HG03060 (cell line): ENCODE measurements around the gene WASL.
"Not testable (repeated sequence)": the region's sequence is repeated elsewhere in the genome, so short reads cannot be mapped to it uniquely, and the experiment has no call there.

ENCODE experiments used
- ATAC-seq: cut with Tn5 transposase; IDR thresholded peaks from one replicate; pipeline ENCODE4 v1.9.1; 2021; ENCODE audit warnings: low read depth, moderate number of reproducible peaks; ENCODE audit not compliant: unreplicated experiment

The WASL gene

DNA sequence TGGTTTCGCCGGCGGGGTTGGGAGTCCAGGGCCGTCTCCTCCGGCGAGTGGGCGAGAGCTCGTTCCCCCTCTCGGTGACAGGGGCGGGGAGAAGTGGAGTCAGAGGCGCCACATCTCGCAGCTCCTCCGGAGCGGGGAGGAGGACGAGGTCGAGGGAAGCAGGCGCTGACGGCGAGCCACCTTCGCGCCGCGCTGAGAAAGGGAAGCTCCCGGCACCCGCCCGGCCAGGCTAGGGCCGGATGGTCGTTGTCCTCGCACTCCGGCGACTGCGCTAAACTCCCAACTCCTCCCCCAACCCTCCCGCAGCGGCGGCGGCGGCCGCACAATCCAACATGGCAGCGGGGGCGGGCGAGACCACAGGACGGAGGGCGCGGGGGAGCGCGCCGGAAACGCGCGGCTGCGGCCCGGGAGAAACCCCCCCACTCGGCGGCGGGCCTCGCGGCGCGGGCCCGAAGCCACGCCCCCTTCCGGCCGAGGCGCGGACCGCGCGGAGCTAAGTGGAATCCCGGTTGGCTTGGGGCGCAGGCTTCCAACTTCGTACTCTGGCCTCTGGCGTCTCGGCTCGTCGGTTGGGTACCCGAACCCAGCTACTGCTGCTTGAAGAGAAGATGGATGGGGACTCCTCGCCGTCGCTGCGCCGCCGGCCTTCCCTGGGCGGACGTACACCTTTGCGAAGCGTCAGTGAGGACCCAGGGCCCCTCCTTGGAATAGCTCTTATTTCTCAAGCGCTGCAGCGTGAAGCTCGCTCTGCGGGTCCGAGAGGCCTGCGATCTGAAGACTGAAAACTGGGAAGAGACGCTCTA, at the start of gene WASL:
WASL (minus strand) TSS at position 270 of the 803 bp plus-strand sequence; CDS start at position 1, 269 bp downstream.
- ATAC-seq = peak; percentile 49

- ATAC-seq = no peak
These were observed 49.1 kb upstream of the WASL start for GRCh38 chr7:123797673-123798531.

GRCh38 chr7:123796568-123796967, 47.8 kb upstream of the WASL start:
- ATAC-seq = no peak

GRCh38 chr7:123795917-123796316, 47.1 kb upstream of the WASL start:
- no peak for ATAC-seq

GRCh38 chr7:123795116-123795515, 46.3 kb upstream of the WASL start:
- ATAC-seq = not testable (repeated sequence)

DNA sequence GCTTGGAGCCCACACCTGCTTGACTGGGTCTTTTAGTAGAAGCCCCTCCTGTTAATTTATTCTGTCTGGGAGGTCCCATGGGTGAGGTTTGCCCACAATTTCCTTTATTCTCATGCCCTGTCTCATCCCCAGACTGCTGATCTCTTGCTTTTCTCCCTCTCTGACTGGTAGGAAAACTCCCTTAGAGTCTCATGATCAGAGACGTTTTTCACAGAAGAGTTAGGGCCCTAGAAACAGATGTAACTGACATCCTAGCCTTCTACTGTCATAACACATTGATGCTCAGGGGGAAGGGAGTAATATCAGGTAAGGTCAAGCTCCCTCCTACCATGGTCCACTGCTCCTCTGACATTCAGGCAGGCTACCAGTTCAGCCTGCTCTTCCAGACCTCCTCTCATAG, 43.7 kb upstream of the WASL start:
- no peak for ATAC-seq

DNA sequence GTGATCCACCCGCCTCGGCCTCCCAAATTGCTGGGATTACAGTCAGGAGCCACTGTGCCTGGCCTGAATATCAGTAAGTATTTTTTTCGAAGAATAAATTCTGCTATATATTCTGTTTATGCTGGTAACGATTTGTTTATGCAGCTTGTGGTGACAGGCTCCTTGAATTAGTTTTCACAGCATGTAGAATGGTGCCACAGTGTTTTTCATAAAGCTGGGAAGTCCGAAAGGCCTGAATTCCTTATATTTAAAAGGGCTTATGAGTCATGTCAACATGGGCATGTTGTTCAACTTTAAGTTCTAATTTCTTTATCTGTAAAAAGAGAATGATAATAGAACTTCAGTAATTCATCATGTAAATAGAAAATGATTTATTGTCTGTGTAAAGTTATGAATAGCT, 42.2 kb upstream of the WASL start:
- ATAC-seq = no peak

DNA sequence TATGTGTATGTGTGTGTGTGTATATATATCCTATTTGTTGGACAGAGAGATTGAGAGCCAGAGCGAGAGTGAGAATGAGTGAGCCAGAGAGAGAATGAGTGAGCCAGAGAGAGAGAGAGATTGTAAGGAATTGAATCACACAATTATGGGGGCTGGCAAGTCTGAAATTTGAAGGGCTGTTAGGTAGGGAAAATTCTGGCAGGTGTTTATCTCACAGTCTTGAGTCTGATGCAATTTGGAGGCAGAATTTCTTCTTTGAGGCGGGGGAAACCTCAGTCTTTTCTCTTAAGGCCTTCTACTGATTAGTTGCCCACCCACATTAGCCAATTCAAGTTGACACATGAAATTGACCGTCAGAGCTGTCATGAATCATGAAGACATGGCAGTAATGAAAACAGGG, 41.0 kb upstream of the WASL start:
- ATAC-seq = no peak

DNA sequence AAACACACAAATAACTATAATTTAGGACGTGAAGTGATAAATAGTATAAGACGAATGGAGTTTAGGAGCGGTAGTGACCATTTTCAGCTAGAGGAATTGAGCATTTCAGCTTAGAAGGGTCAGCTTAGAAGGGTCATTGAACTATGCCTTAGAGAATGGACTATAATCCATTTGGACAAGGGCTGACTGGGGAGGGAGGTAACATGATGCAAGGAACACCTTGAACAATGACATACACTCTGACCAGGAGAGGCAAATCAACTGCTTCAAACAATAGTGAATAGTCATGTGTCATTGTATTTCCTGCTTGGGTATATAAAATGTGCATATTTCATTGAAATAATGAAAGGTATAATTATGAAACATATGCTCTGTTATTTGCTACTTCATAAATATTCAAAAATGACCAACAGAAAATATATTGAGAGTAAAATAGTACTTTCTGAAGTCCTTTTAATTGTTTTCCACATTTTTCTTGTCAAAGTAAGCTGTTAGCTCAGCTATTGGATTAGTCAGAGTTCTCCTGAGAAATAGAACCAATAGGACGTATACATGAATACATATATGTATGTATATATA, 40.5 kb upstream of the WASL start:
- ATAC-seq = no peak

DNA sequence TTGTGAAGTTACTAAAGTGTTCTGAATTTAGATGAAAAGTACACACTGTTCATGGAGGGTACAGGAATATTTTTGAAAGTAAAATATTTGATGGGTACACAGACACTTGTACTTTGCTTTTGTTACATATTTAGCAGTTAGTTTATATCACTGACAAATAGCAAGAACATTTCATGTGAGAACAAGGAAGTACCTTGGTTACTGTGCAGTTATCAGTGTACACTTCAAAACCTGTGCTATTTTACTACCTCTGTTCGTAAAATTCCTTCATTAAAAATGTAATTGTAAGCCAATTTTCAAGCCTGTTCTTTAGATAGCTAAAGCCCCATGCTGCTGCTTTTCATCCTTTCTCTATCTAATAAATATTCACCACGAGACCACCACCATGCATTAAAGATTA, 39.8 kb upstream of the WASL start:
- ATAC-seq = no peak

- no peak for ATAC-seq
These were observed 38.6 kb upstream of the WASL start for GRCh38 chr7:123787220-123788007.

DNA sequence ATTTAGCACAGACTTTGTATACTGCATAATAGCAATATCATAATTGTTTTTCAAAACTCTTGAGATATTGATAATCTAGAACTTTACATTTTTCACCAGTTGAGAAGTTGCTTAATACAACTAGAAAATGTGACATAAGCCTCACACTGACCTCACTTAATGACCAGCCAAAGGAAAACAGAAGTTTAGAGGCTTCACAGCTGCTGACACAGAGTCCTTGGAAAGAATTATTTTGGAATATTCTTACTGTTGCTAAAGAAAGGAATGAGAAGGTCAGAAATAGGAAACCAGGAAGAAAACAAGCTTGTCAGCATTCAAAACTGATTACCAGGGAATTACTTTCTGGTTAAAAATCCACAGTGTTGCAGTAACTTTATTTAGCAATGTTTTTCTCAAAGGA, 35.5 kb upstream of the WASL start:
- no peak for ATAC-seq

- ATAC-seq = no peak
These were observed 35.0 kb upstream of the WASL start for GRCh38 chr7:123783820-123784219.

- ATAC-seq = no peak
These were observed 33.4 kb upstream of the WASL start for GRCh38 chr7:123782071-123782798.

- ATAC-seq = not testable (repeated sequence)
These were observed 31.7 kb upstream of the WASL start for GRCh38 chr7:123780472-123780871.

- ATAC-seq = no peak
These were observed 25.7 kb upstream of the WASL start for GRCh38 chr7:123774496-123774895.

DNA sequence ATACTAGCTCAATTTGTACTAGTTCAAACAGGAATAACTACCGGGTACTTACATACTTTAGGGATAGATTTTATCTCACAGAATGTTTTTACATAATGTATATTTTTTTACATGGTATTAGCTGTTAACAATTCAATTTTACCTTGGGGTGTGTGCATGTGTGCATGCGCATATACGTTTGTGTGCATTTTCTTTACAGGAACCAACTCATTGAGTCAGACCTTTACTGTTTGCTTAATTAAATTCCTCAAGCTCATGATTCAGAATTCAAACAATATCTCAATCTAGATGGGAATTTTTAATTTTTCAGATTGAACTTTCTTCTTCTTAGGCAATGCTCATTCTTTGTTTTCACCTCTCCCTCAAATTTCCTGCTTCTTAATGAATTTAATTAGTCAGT, 24.7 kb upstream of the WASL start:
- ATAC-seq = no peak

GRCh38 chr7:123772652-123773051, 23.8 kb upstream of the WASL start:
- no peak for ATAC-seq

GRCh38 chr7:123771846-123772245, 23.0 kb upstream of the WASL start:
- ATAC-seq = no peak

GRCh38 chr7:123771256-123771655, 22.5 kb upstream of the WASL start:
- ATAC-seq = no peak
